ENCODE measurements around the gene CD300LB.

GRCh38 chr17:74497471-74497870 lies 33.8 kb downstream of the CD300LB start:
- no peak for TF ChIP-seq EZH2 (IDR thresholded peaks at IDR 0.05; ENCODE audit: low read length)
- TF ChIP-seq CTCF (optimal IDR thresholded peaks at IDR 0.05 in 1 of 3, IDR thresholded peaks at IDR 0.05 in 1 of 3, conservative IDR thresholded peaks at IDR 0.05 in 1 of 3; ENCODE audit: extremely low read depth in 1 of 3, insufficient read depth in 2 of 3, low read length in 3 of 3): no peak

Measured in keratinocyte (primary cell).